Activated CD8-positive, alpha-beta memory T cell treated with anti-CD3 and anti-CD28 coated beads, Interleukin-2, amount 50 U/mL, for 1 hour (primary cell): Measurements from ENCODE around the gene SIX6.

Experiments used
- DNase-seq: peaks from one replicate; pipeline ENCODE4 v3.0.0-alpha.2; 2020; ENCODE audit errors: extremely low read depth

Gene SIX6

GRCh38 chr14:60514378-60514740 is 5.4 kb downstream of the SIX6 start:
- no peak for DNase-seq

GRCh38 chr14:60514741-60515491 is 6.0 kb downstream of the SIX6 start:
- no peak for DNase-seq

GRCh38 chr14:60515511-60516289 is 6.8 kb downstream of the SIX6 start:
- no peak for DNase-seq

GRCh38 chr14:60532442-60532841 is 23.5 kb downstream of the SIX6 start:
- no peak for DNase-seq

GRCh38 chr14:60537663-60538062 is 28.7 kb downstream of the SIX6 start:
- no peak for DNase-seq

- DNase-seq: no peak
These were observed 35.7 kb downstream of the SIX6 start for GRCh38 chr14:60544659-60545058.

GRCh38 chr14:60553808-60554207 is 44.9 kb downstream of the SIX6 start:
- no peak for DNase-seq

GRCh38 chr14:60561845-60562746 is 53.1 kb downstream of the SIX6 start:
- no peak for DNase-seq
